K562 (cell line): Measurements from ENCODE around the gene MET. TPM values are rescaled to one million over a fixed set of nuclear protein-coding genes. Genes with fewer than 3 reads are reported as not detected.
A peak's percentile ranks its signal among the peaks of the same experiment; 100 is the strongest.

ENCODE experiments used
- ATF6 ChIP-seq: sonication (generic); formaldehyde crosslinking; IDR thresholded peaks from 2 replicates; pipeline ENCODE4 v1.4.0; 2020; ENCODE audit warnings: mild to moderate bottlenecking, missing genetic modification reagents
- CHD2 ChIP-seq: IDR thresholded peaks from 2 replicates; pipeline ENCODE4 v1.6.1; 2011; ENCODE audit warnings: low read depth, low read length
- L3MBTL2 ChIP-seq: fragments of 450-650 bp; IDR thresholded peaks from 2 replicates; pipeline ENCODE4 v1.6.1; 2016; ENCODE audit warnings: mild to moderate bottlenecking, moderate library complexity
- LARP7 ChIP-seq: fragments of 450-650 bp; IDR thresholded peaks from 2 replicates; pipeline ENCODE4 v1.6.1; 2016
- NCOA1 ChIP-seq: fragments of 450-650 bp; IDR thresholded peaks from 2 replicates; pipeline ENCODE4 v1.6.1; 2016; ENCODE audit warnings: low read depth
- RERE ChIP-seq: sonication (generic); formaldehyde crosslinking; IDR thresholded peaks from 2 replicates; pipeline ENCODE4 v1.8.0; 2023; ENCODE audit warnings: missing genetic modification reagents, mild to moderate bottlenecking, borderline replicate concordance
- TRIM24 ChIP-seq, 2 experiments: fragments of 450-650 bp; IDR thresholded peaks; 2 replicates each; pipeline ENCODE4 v1.6.1; 2016
- ZNF316 ChIP-seq: fragments of 450-650 bp; IDR thresholded peaks from 2 replicates; pipeline ENCODE4 v1.6.1; 2016
- ZNF696 ChIP-seq: fragments of 250-450 bp; sonication (Bioruptor Pico); conservative IDR thresholded peaks from 2 replicates; pipeline ENCODE4 v1.4.0; 2020; ENCODE audit warnings: mild to moderate bottlenecking, moderate library complexity
- polyA plus RNA-seq, 8 experiments: library from polyadenylated mRNA; depleted of rRNA in 4 of 8; stranded (reverse) in 5 of 8; unstranded in 3 of 8; fragments of >200 nt; fragmentation: Nextera tagmentation in 2 of 8; fragmentation: Illumina TruSeq in 1 of 8; extraction: Ambion mirVana in 2 of 8; extraction: Trizol in 1 of 8; gene quantifications; 2 replicates each; pipeline versions ENCODE4 v1.2.1 to v1.2.3, GENCODE V29; 2011 to 2014; ENCODE audit warnings: inconsistent platforms in 1 of 8, missing spikeins in 1 of 8
- total RNA-seq, 7 experiments: library from RNA; depleted of rRNA in 6 of 7; stranded (reverse); fragments of >200 nt in 6 of 7; fragmentation: Illumina TruSeq in 2 of 7; extraction: Trizol in 2 of 7; gene quantifications; 2 replicates each; pipeline versions ENCODE4 v1.2.1 to v1.2.3, GENCODE V29; 2011 to 2021; ENCODE audit warnings: low replicate concordance in 1 of 7

Gene MET
- total and polyA plus RNA-seq, 9 of the 15 experiments (the other 6 are each of a cell fraction or from before 2014, with no cell fraction given): 0.84 to 2.4 (median 1.1) TPM

- TF ChIP-seq ATF6 (CRISPR knock-in tag) (no peak), NCOA1 (no peak), LARP7 (no peak), RERE (CRISPR knock-in tag) (no peak), CHD2 (no peak), TRIM24 (IDR thresholded peaks at IDR 0.05) (no peak), ZNF696 (CRISPR knock-in tag) (no peak), ZNF316 (no peak), L3MBTL2 (peak; percentile 33; the same call in 1 of the 2 replicates)
These were observed 130.8 kb downstream of the MET start (continued) for GRCh38 chr7:116802746-116803152.
